Esophagus (tissue), 2 donors: ENCODE results near the gene SLC37A3. TPM values are rescaled to one million over a fixed set of nuclear protein-coding genes. Genes with fewer than 3 reads are reported as not detected.

ENCODE experiments used
- H3K27ac ChIP-seq, 2 donors: one replicate each; pipeline ENCODE4 v1.5.1; 2013; ENCODE audit warnings: low read depth in 2 of 2, mild to moderate bottlenecking in 2 of 2, inconsistent platforms in 1 of 2, low read length in 1 of 2, moderate library complexity in 1 of 2
- H3K27me3 ChIP-seq, 2 donors: one replicate each; pipeline ENCODE4 v1.6.1; 2013; ENCODE audit warnings: low read length in 2 of 2, control low read depth in 1 of 2, mild to moderate bottlenecking in 1 of 2; ENCODE audit not compliant: insufficient read depth in 2 of 2, control insufficient read depth in 1 of 2
- H3K36me3 ChIP-seq, 2 donors: one replicate each; pipeline ENCODE4 v1.6.1; 2013; ENCODE audit warnings: low read length in 1 of 2; ENCODE audit not compliant: control insufficient read depth in 2 of 2, insufficient read depth in 2 of 2
- H3K4me1 ChIP-seq, 2 donors: one replicate each; pipeline ENCODE4 v1.6.1; 2013; ENCODE audit warnings: low read length in 1 of 2; ENCODE audit not compliant: control insufficient read depth in 2 of 2, insufficient read depth in 2 of 2
- H3K4me3 ChIP-seq, 2 donors: one replicate each; pipeline ENCODE4 v1.5.1; 2013; ENCODE audit warnings: low read length in 2 of 2, mild to moderate bottlenecking in 2 of 2, low read depth in 1 of 2, moderate library complexity in 1 of 2
- H3K9me3 ChIP-seq, 2 donors: one replicate each; pipeline ENCODE4 v1.6.1; 2013; ENCODE audit warnings: mild to moderate bottlenecking in 2 of 2, low read depth in 1 of 2, low read length in 1 of 2, moderate library complexity in 1 of 2; ENCODE audit not compliant: control insufficient read depth in 2 of 2, insufficient read depth in 1 of 2
- WGBS, 2 donors: extraction: QIAGEN DNeasy Blood & Tissue Kit; methylation state at CpG; one replicate each; pipeline ENCODE4 v1.1.7; 2013; 5-methylcytosine and 5-hydroxymethylcytosine counted together
- polyA plus RNA-seq, 2 donors: library from polyadenylated mRNA; stranded (reverse); fragments of 200-250 nt; gene quantifications; one replicate each; pipeline ENCODE4 v1.2.3, GENCODE V29; 2013
- donor health status: healthy with polysubstance abuse.
- donor health status: Bipolar disorder and iron deficiency.

SLC37A3 gene
- polyA plus RNA-seq = 10 to 100 TPM; 11.7 to 13.4 TPM

GRCh38 chr7:140397784-140398750 lies at the start of gene SLC37A3:
Gene SLC37A3 (minus strand): TSS chr7:140398530. CDS start chr7:140382526, 16,004 bp downstream.
- 0 to 1% methylated on average over 40 to 66 of the region's 66 CpGs for WGBS, 2 donors

DNA sequence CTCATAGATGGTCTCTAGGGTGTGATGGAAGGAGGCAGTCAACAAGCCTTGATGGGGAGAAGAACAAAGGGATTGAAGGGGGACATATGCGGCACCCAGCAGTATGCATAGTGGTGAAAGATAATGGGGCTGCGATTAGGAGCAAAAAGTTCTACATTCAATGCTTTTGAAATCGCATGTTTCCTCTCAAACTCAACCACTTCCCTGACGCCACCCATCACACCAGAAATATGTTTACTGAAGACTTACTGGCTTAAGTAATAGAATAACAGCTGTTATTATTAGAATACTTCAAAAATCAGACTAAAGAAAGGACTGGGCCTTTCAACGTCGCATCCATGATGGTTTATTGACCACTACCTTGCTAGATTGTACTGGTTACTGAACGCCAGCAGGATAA lies 49.5 kb upstream of the SLC37A3 start:
- Histone ChIP-seq H3K4me1 (no peaks in the 10 kb centered on the region), H3K9me3 (no peaks in the 10 kb centered on the region), H3K27ac (no peak overlapping the region), H3K4me3 (no peak overlapping the region), H3K36me3 (peaks cover 0 to 3% of the 10 kb centered on the region in 2 donors), H3K27me3 (no peaks in the 10 kb centered on the region)
- WGBS, 2 donors = 76 to 78% methylated on average over 7 of the region's 7 CpGs

More at GRCh38 chr7:140397784-140398750, at the start of gene SLC37A3:
- Histone ChIP-seq H3K4me3 (peak within 1 kb of the TSS; percentile 76 to 88), H3K27ac (peak within 1 kb of the TSS; percentile 72 to 82), H3K4me1 (no peaks in the 10 kb centered on the region), H3K27me3 (no peaks in the 10 kb centered on the region), H3K36me3 (no peaks in the 10 kb centered on the region), H3K9me3 (no peaks in the 10 kb centered on the region)

GRCh38 chr7:140446467-140446866 lies 48.1 kb upstream of the SLC37A3 start:
- Histone ChIP-seq H3K4me3 (no peak overlapping the region), H3K27me3 (no peaks in the 10 kb centered on the region), H3K27ac (no peak overlapping the region), H3K4me1 (no peaks in the 10 kb centered on the region), H3K9me3 (no peaks in the 10 kb centered on the region), H3K36me3 (no peaks in the 10 kb centered on the region)
- 95 to 96% methylated on average over 11 of the region's 11 CpGs for WGBS, 2 donors

- no peaks in the 10 kb centered on the region for H3K27me3 ChIP-seq
- no peaks in the 10 kb centered on the region for H3K4me1 ChIP-seq
- H3K27ac ChIP-seq = no peak overlapping the region
- H3K9me3 ChIP-seq = no peaks in the 10 kb centered on the region
- no peaks in the 10 kb centered on the region for H3K36me3 ChIP-seq
- H3K4me3 ChIP-seq = no peak overlapping the region
- 83% methylated on average over 2 of the region's 2 CpGs for WGBS, 2 donors
Observed at GRCh38 chr7:140441519-140441918, 43.2 kb upstream of the SLC37A3 start.

- Histone ChIP-seq H3K9me3 (no peaks in the 10 kb centered on the region), H3K4me3 (no peak overlapping the region), H3K27me3 (no peaks in the 10 kb centered on the region), H3K27ac (no peak overlapping the region), H3K4me1 (no peaks in the 10 kb centered on the region), H3K36me3 (no peaks in the 10 kb centered on the region)
- WGBS, 2 donors = 89 to 94% methylated on average over 3 of the region's 3 CpGs
Observed at GRCh38 chr7:140440593-140440992, 42.3 kb upstream of the SLC37A3 start.

DNA sequence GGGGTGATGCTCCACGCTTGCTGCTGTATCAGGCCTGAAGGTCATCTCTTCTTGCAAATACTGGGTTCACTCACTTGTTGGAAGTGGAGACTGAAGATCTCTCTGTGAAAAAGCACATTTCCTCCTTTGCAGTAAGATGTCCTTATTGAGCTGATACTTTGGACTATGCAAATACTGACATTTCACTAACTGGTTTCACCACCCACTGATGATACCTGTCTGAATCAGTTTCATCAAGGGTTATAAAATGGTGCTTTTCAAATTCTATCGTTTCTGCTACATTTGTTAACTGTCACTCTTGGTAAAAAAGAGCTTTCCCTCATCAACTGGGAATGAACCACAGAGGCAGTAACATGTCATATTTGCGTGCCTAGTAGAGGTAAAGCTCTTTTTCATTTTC lies 41.0 kb upstream of the SLC37A3 start:
- H3K27ac ChIP-seq = no peak overlapping the region
- no peaks in the 10 kb centered on the region for H3K9me3 ChIP-seq
- no peak overlapping the region for H3K4me3 ChIP-seq
- no peaks in the 10 kb centered on the region for H3K27me3 ChIP-seq
- no peaks in the 10 kb centered on the region for H3K36me3 ChIP-seq
- peaks cover 0 to 2% of the 10 kb centered on the region in 2 donors for H3K4me1 ChIP-seq
- 63 to 69% methylated on average over 3 of the region's 3 CpGs for WGBS, 2 donors

DNA sequence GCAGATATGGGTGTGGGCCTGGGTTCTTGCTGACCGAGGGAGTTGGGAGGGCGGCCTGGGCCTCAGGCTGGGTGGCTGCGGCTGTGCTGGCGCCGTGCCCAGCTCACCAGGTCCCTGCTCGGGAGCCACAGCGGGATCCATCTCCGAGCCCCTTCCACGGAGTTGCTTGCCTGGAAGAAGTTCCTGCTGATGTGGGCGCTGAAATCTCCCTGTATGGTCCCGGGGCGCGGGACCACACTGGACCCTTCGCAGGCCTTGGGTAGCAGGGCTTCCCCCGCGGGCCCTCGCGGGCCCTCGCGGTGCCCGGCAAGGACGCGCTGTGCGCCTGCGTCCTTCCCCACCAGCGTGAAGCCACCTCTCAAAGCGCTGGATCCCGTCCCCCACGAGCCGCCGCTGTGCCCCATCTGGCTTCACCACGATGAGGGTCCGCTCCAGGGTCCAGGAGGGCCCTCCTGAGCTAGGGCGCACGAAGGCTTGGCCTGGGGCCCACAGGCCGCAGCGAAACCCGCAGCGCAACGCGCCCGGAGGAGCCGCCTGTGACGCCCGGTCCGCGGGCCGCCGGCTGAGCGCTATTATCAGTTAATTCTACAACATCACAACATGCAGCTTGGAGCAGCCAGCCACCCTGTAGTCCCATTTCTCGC lies 37.0 kb upstream of the SLC37A3 start:
- 43 to 49% methylated on average over 50 to 51 of the region's 51 CpGs for WGBS, 2 donors

DNA sequence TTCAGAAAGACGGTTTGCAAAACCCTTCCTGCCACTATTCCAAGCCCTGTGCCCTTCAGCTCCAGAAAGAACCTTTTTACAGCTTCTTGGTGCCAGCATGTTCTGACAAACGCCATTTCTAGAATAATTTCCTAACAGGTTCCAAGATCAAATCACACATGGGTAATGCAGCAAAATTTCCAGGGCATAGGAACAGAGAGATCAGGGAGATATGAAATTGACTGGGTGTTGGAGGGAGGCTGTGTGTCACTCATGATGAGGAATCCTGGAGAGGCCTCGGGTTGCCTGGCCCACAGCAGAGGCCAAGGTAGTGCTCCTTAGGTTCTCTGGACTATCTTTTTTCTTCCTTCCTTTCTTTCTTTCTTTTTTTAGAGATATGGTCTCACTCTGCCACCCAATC lies 35.1 kb upstream of the SLC37A3 start:
- WGBS, 2 donors = 79 to 81% methylated on average over 3 of the region's 3 CpGs
- Histone ChIP-seq H3K27me3 (no peaks in the 10 kb centered on the region), H3K36me3 (no peaks in the 10 kb centered on the region)

More for the DNA sequence above, 37.0 kb upstream of the SLC37A3 start:
- no peaks in the 10 kb centered on the region for H3K27me3 ChIP-seq
- peaks cover 0 to 2% of the 10 kb centered on the region in 2 donors for H3K4me1 ChIP-seq
- H3K4me3 ChIP-seq = peak overlapping the region in 1 of 2 donors; percentile 5
- H3K9me3 ChIP-seq = no peaks in the 10 kb centered on the region
- no peaks in the 10 kb centered on the region for H3K36me3 ChIP-seq
- H3K27ac ChIP-seq = no peak overlapping the region

DNA sequence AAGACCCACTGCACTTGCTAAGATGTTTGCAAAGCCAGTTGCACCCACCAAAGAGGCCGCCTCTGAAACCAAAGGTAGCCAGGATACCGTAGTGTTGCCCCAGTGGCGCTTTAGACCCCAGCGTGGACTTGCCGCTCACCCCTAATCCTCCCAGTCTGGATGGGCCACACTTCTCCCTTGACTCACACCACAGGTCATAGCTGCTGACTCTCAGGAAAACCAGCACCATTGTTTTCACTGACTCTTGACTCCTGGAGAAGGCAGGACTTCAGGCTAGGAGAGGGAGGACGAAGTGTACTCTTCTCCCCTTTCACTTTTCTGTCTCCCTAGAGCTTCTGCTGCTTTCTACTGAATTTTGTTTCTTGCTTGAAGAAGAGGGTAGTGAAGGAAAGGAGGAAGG lies 27.8 kb upstream of the SLC37A3 start:
- Histone ChIP-seq H3K4me3 (no peak overlapping the region), H3K27me3 (no peaks in the 10 kb centered on the region), H3K9me3 (no peaks in the 10 kb centered on the region), H3K36me3 (no peaks in the 10 kb centered on the region), H3K27ac (no peak overlapping the region), H3K4me1 (no peaks in the 10 kb centered on the region)
- WGBS, 2 donors = 95 to 97% methylated on average over 6 of the region's 6 CpGs

More for the DNA sequence above, 35.1 kb upstream of the SLC37A3 start:
- no peaks in the 10 kb centered on the region for H3K9me3 ChIP-seq
- H3K4me1 ChIP-seq = peaks cover 0 to 2% of the 10 kb centered on the region in 2 donors
- no peak overlapping the region for H3K4me3 ChIP-seq
- H3K27ac ChIP-seq = no peak overlapping the region
